ENCODE measurements around the gene DSCAML1. TPM values are rescaled to one million over a fixed set of nuclear protein-coding genes. Genes with fewer than 3 reads are reported as not detected.

Gene DSCAML1
- total RNA-seq, 1 donor from 2014 or later = 8.0 TPM

GRCh38 chr11:117754030-117754429 is 43.0 kb downstream of the DSCAML1 start:
- DNase-seq (ENCODE audit: low spot score) = no peak

- no peak for DNase-seq (ENCODE audit: low spot score)
Measured at GRCh38 chr11:117752721-117753237, 44.2 kb downstream of the DSCAML1 start.

GRCh38 chr11:117752071-117752470 is 44.9 kb downstream of the DSCAML1 start:
- DNase-seq (ENCODE audit: low spot score) = no peak

GRCh38 chr11:117750916-117751662 is 45.9 kb downstream of the DSCAML1 start:
- no peak for DNase-seq (ENCODE audit: low spot score)

- DNase-seq (ENCODE audit: low spot score) = no peak
Measured at GRCh38 chr11:117750357-117750756, 46.7 kb downstream of the DSCAML1 start.

GRCh38 chr11:117749541-117749910 is 47.5 kb downstream of the DSCAML1 start:
- DNase-seq (ENCODE audit: low spot score) = no peak

GRCh38 chr11:117748771-117749540 is 48.1 kb downstream of the DSCAML1 start:
- DNase-seq (ENCODE audit: low spot score) = no peak

GRCh38 chr11:117747892-117748291 is 49.1 kb downstream of the DSCAML1 start:
- DNase-seq (ENCODE audit: low spot score) = no peak

GRCh38 chr11:117745346-117745745 is 51.7 kb downstream of the DSCAML1 start:
- no peak for DNase-seq (ENCODE audit: low spot score)

- no peak for DNase-seq (ENCODE audit: low spot score)
Measured at GRCh38 chr11:117744471-117745150, 52.4 kb downstream of the DSCAML1 start.

- DNase-seq (ENCODE audit: low spot score) = no peak
Measured at GRCh38 chr11:117743121-117743815, 53.7 kb downstream of the DSCAML1 start.

- DNase-seq (ENCODE audit: low spot score) = no peak
Measured at GRCh38 chr11:117738246-117738957, 58.6 kb downstream of the DSCAML1 start.

- no peak for DNase-seq (ENCODE audit: low spot score)
Measured at GRCh38 chr11:117735350-117735977, 61.6 kb downstream of the DSCAML1 start.

GRCh38 chr11:117734601-117735024 is 62.4 kb downstream of the DSCAML1 start:
- DNase-seq (ENCODE audit: low spot score) = no peak

GRCh38 chr11:117733316-117733715 is 63.7 kb downstream of the DSCAML1 start:
- DNase-seq (ENCODE audit: low spot score) = no peak

- DNase-seq (ENCODE audit: low spot score) = no peak
Measured at GRCh38 chr11:117731722-117732290, 65.2 kb downstream of the DSCAML1 start.

GRCh38 chr11:117730208-117730800 is 66.7 kb downstream of the DSCAML1 start:
- DNase-seq (ENCODE audit: low spot score) = no peak

- DNase-seq (ENCODE audit: low spot score) = no peak
Measured at GRCh38 chr11:117725048-117725734, 71.8 kb downstream of the DSCAML1 start.

- DNase-seq (ENCODE audit: low spot score) = no peak
Measured at GRCh38 chr11:117724621-117725020, 72.4 kb downstream of the DSCAML1 start.
